ENCODE results near the gene PNMT. TPM values are rescaled to one million over a fixed set of nuclear protein-coding genes. Genes with fewer than 3 reads are reported as not detected.
A peak's percentile ranks its signal among the peaks of the same experiment; 100 is the strongest.

The PNMT gene
- total and polyA plus RNA-seq, 3 donors from 2014 or later = 2.6 to 2.9 (median 2.7) TPM

GRCh38 chr17:39652587-39653315 lies 15.5 kb upstream of the PNMT start:
- no peaks in the 10 kb centered on the region for H3K9me3 ChIP-seq
- TF ChIP-seq CTCF (IDR thresholded peaks at IDR 0.05) (no peak), POLR2A (IDR thresholded peaks at IDR 0.05) (no peak)
- H3K27ac ChIP-seq = peak overlapping the region in 1 of 2 donors; percentile 15

GRCh38 chr17:39653316-39653661 lies 15.0 kb upstream of the PNMT start:
- Histone ChIP-seq H3K27me3 (no peaks in the 10 kb centered on the region), H3K4me1 (peaks cover 23% of the 10 kb centered on the region), H3K9me3 (no peaks in the 10 kb centered on the region), H3K4me3 (no peak overlapping the region), H3K36me3 (ENCODE audit: low read depth, missing control alignments) (no peaks in the 10 kb centered on the region), H3K27ac (peak overlapping the region in 1 of 2 donors; percentile 15)
- no peak for TF ChIP-seq POLR2A (IDR thresholded peaks at IDR 0.05)
- TF ChIP-seq CTCF (IDR thresholded peaks at IDR 0.05) = no peak
- no peak for DNase-seq
- intact Hi-C loops (cut with DNase I; ENCODE audit: low total_unique reads) = no loop called here
- 84 to 100% methylated on average over 1 to 12 of the region's 12 CpGs for WGBS, 2 donors

More at GRCh38 chr17:39652587-39653315, 15.5 kb upstream of the PNMT start:
- Histone ChIP-seq H3K27me3 (no peaks in the 10 kb centered on the region), H3K4me3 (no peak overlapping the region), H3K4me1 (peaks cover 23% of the 10 kb centered on the region), H3K36me3 (ENCODE audit: low read depth, missing control alignments) (no peaks in the 10 kb centered on the region)
- WGBS, 2 donors = 45 to 66% methylated on average over 6 to 7 of the region's 7 CpGs
- DNase-seq = no peak
- intact Hi-C loops (cut with DNase I; ENCODE audit: low total_unique reads) = no loop called here

- Histone ChIP-seq H3K9me3 (no peaks in the 10 kb centered on the region), H3K4me1 (peaks cover 23% of the 10 kb centered on the region), H3K27ac (peak overlapping the region in 1 of 2 donors; percentile 15), H3K4me3 (no peak overlapping the region), H3K36me3 (ENCODE audit: low read depth, missing control alignments) (no peaks in the 10 kb centered on the region), H3K27me3 (no peaks in the 10 kb centered on the region)
- WGBS, 2 donors = 67 to 75% methylated on average over 8 to 14 of the region's 14 CpGs
- intact Hi-C loops (cut with DNase I; ENCODE audit: low total_unique reads) = no loop called here
- TF ChIP-seq CTCF (IDR thresholded peaks at IDR 0.05) (peak in 2 of 3 experiments; percentile 57 to 77), POLR2A (IDR thresholded peaks at IDR 0.05) (no peak)
- DNase-seq = peak; percentile 80
Observed at GRCh38 chr17:39653662-39654331, 14.5 kb upstream of the PNMT start.

- Histone ChIP-seq H3K27ac (no peak overlapping the region), H3K9me3 (no peaks in the 10 kb centered on the region), H3K36me3 (ENCODE audit: low read depth, missing control alignments) (no peaks in the 10 kb centered on the region), H3K4me1 (peaks cover 23% of the 10 kb centered on the region), H3K4me3 (no peak overlapping the region), H3K27me3 (no peaks in the 10 kb centered on the region)
- 96 to 97% methylated on average over 2 of the region's 2 CpGs for WGBS, 2 donors
- intact Hi-C loops (cut with DNase I; ENCODE audit: low total_unique reads) = no loop called here
- no peak for DNase-seq
- TF ChIP-seq CTCF (IDR thresholded peaks at IDR 0.05) = no peak
- no peak for TF ChIP-seq POLR2A (IDR thresholded peaks at IDR 0.05)
Observed at GRCh38 chr17:39655105-39655504, 13.1 kb upstream of the PNMT start.

Data from testis (tissue), 3 donors.